K562 (cell line): Measurements from ENCODE around the gene NFKBIB.
"Not testable (repeated sequence)": the region's sequence is repeated elsewhere in the genome, so short reads cannot be mapped to it uniquely, and the experiment has no call there.

Experiments used
- POLR2A ChIP-seq: fragments of 450-650 bp; conservative IDR thresholded peaks from 2 replicates; pipeline ENCODE4 v1.6.1; 2016
- SLC30A9 ChIP-seq: fragments of 250-450 bp; sonication (Bioruptor Pico); IDR thresholded peaks from 2 replicates; pipeline ENCODE4 v1.8.0; 2022; ENCODE audit warnings: mild to moderate bottlenecking, moderate library complexity
- TOE1 ChIP-seq, 2 experiments: fragments of 450-650 bp in 1 of 2; sonication (generic) in 1 of 2; formaldehyde crosslinking in 1 of 2; IDR thresholded peaks; 2 replicates each; pipeline versions ENCODE4 v1.7.1 to v1.8.0; 2016 to 2022; ENCODE audit warnings: borderline replicate concordance in 2 of 2, mild to moderate bottlenecking in 2 of 2, antibody characterized with exemption in 1 of 2, inconsistent platforms in 1 of 2, low read depth in 1 of 2, missing genetic modification reagents in 1 of 2, moderate library complexity in 1 of 2
- TF ChIP-seq, protein P1 (sequence below): fragments of 450-650 bp; IDR thresholded peaks from 2 replicates; pipeline ENCODE4 v1.6.1; 2016; ENCODE audit warnings: low read depth
- TF ChIP-seq, protein P2 (sequence below): sonication (generic); formaldehyde crosslinking; IDR thresholded peaks from 2 replicates; pipeline ENCODE4 v1.9.0; 2022; ENCODE audit warnings: mild to moderate bottlenecking, missing genetic modification reagents
- TF ChIP-seq, protein P3 (sequence below): fragments of 450-650 bp; IDR thresholded peaks from 2 replicates; pipeline ENCODE4 v1.6.1; 2016; ENCODE audit warnings: borderline replicate concordance

DNA sequence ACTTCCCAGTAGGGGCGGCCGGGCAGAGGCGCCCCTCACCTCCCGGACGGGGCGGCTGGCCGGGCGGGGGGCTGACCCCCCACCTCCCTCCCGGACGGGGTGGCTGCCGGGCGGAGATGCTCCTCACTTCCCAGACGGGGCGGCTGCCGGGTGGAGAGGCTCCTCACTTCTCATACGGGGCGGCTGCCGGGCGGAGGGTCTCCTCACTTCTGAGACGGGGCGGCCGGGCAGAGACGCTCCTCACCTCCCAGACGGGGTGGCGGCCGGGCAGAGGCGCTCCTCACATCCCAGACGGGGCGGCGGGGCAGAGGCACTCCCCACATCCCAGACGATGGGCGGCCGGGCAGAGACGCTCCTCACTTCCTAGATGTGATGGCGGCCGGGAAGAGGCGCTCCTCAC, 44.0 kb upstream of the NFKBIB start:
- TF ChIP-seq, protein P1, sequence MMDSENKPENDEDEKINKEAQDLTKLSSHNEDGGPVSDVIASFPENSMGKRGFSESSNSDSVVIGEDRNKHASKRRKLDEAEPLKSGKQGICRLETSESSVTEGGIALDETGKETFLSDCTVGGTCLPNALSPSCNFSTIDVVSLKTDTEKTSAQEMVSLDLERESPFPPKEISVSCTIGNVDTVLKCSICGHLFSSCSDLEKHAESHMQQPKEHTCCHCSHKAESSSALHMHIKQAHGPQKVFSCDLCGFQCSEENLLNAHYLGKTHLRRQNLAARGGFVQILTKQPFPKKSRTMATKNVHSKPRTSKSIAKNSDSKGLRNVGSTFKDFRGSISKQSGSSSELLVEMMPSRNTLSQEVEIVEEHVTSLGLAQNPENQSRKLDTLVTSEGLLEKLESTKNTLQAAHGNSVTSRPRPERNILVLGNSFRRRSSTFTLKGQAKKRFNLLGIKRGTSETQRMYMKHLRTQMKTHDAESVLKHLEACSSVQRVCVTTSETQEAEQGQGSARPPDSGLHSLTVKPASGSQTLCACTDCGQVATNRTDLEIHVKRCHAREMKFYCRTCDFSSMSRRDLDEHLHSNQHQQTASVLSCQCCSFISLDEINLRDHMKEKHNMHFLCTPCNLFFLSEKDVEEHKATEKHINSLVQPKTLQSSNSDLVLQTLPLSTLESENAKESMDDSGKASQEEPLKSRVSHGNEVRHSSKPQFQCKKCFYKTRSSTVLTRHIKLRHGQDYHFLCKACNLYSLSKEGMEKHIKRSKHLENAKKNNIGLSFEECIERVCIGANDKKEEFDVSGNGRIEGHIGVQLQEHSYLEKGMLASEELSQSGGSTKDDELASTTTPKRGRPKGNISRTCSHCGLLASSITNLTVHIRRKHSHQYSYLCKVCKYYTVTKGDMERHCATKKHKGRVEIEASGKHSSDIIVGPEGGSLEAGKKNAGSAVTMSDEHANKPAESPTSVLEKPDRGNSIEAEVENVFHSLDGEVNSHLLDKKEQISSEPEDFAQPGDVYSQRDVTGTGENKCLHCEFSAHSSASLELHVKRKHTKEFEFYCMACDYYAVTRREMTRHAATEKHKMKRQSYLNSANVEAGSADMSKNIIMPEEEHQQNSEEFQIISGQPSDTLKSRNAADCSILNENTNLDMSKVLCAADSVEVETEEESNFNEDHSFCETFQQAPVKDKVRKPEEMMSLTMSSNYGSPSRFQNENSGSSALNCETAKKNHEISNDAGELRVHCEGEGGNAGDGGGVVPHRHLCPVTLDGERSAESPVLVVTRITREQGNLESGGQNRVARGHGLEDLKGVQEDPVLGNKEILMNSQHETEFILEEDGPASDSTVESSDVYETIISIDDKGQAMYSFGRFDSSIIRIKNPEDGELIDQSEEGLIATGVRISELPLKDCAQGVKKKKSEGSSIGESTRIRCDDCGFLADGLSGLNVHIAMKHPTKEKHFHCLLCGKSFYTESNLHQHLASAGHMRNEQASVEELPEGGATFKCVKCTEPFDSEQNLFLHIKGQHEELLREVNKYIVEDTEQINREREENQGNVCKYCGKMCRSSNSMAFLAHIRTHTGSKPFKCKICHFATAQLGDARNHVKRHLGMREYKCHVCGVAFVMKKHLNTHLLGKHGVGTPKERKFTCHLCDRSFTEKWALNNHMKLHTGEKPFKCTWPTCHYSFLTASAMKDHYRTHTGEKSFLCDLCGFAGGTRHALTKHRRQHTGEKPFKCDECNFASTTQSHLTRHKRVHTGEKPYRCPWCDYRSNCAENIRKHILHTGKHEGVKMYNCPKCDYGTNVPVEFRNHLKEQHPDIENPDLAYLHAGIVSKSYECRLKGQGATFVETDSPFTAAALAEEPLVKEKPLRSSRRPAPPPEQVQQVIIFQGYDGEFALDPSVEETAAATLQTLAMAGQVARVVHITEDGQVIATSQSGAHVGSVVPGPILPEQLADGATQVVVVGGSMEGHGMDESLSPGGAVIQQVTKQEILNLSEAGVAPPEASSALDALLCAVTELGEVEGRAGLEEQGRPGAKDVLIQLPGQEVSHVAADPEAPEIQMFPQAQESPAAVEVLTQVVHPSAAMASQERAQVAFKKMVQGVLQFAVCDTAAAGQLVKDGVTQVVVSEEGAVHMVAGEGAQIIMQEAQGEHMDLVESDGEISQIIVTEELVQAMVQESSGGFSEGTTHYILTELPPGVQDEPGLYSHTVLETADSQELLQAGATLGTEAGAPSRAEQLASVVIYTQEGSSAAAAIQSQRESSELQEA = not testable (repeated sequence)
- TF ChIP-seq, protein P2, sequence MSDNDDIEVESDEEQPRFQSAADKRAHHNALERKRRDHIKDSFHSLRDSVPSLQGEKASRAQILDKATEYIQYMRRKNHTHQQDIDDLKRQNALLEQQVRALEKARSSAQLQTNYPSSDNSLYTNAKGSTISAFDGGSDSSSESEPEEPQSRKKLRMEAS (CRISPR knock-in tag) = not testable (repeated sequence)
- TF ChIP-seq SLC30A9 (CRISPR knock-in tag); POLR2A; TOE1 (IDR thresholded peaks at IDR 0.05; ENCODE audit: borderline replicate concordance); TOE1 (CRISPR knock-in tag; IDR thresholded peaks at IDR 0.05; ENCODE audit: borderline replicate concordance, low read depth): not testable (repeated sequence)
- TF ChIP-seq, protein P3, sequence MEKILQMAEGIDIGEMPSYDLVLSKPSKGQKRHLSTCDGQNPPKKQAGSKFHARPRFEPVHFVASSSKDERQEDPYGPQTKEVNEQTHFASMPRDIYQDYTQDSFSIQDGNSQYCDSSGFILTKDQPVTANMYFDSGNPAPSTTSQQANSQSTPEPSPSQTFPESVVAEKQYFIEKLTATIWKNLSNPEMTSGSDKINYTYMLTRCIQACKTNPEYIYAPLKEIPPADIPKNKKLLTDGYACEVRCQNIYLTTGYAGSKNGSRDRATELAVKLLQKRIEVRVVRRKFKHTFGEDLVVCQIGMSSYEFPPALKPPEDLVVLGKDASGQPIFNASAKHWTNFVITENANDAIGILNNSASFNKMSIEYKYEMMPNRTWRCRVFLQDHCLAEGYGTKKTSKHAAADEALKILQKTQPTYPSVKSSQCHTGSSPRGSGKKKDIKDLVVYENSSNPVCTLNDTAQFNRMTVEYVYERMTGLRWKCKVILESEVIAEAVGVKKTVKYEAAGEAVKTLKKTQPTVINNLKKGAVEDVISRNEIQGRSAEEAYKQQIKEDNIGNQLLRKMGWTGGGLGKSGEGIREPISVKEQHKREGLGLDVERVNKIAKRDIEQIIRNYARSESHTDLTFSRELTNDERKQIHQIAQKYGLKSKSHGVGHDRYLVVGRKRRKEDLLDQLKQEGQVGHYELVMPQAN = not testable (repeated sequence)
